Spleen (tissue), 11 donors: ENCODE data around the gene SEPTIN10. TPM values are rescaled to one million over a fixed set of nuclear protein-coding genes. Genes with fewer than 3 reads are reported as not detected.
"Not testable (repeated sequence)": the region's sequence is repeated elsewhere in the genome, so short reads cannot be mapped to it uniquely, and the experiment has no call there.

ENCODE experiments used
- DNase-seq: peaks from one replicate; pipeline ENCODE4 v3.0.0-alpha.2; 2020
- H3K27ac ChIP-seq, 8 donors: fragments of 200-600 bp; sonication (generic) in 7 of 8; 1 replicate in 4 of 8; 2 replicates in 4 of 8; pipeline versions ENCODE4 v1.5.0 to v1.8.0; 2016 to 2021; ENCODE audit warnings: inconsistent platforms in 4 of 8, mild to moderate bottlenecking in 4 of 8, moderate library complexity in 1 of 8
- H3K27me3 ChIP-seq, 7 donors: fragments of 200-600 bp; sonication (generic) in 6 of 7; replicated peaks in 1 of 7; 1 replicate in 4 of 7; 2 replicates in 3 of 7; pipeline versions ENCODE4 v1.5.0 to v1.8.0; 2016 to 2021; ENCODE audit warnings: inconsistent platforms in 3 of 7, mild to moderate bottlenecking in 1 of 7
- H3K36me3 ChIP-seq, 6 donors: fragments of 200-600 bp; sonication (generic) in 5 of 6; 1 replicate in 4 of 6; 2 replicates in 2 of 6; pipeline versions ENCODE4 v1.5.0 to v1.8.0; 2016 to 2021; ENCODE audit warnings: inconsistent platforms in 2 of 6
- H3K4me1 ChIP-seq, 6 donors: fragments of 200-600 bp; sonication (generic) in 5 of 6; 1 replicate in 3 of 6; 2 replicates in 3 of 6; pipeline versions ENCODE4 v1.5.0 to v1.8.0; 2016 to 2021; ENCODE audit warnings: inconsistent platforms in 3 of 6
- H3K4me3 ChIP-seq, 8 donors: fragments of 200-600 bp; sonication (generic) in 7 of 8; 1 replicate in 4 of 8; 2 replicates in 4 of 8; pipeline versions ENCODE4 v1.5.0 to v1.8.0; 2016 to 2021; ENCODE audit warnings: inconsistent platforms in 4 of 8, mild to moderate bottlenecking in 4 of 8, moderate library complexity in 2 of 8
- H3K9me3 ChIP-seq, 8 donors: fragments of 200-600 bp; sonication (generic) in 7 of 8; 1 replicate in 4 of 8; 2 replicates in 4 of 8; pipeline versions ENCODE4 v1.5.0 to v1.8.0; 2016 to 2021; ENCODE audit warnings: inconsistent platforms in 4 of 8
- CTCF ChIP-seq, 11 experiments: fragments of 200-600 bp in 7 of 11; fragments of 450-650 bp in 4 of 11; sonication (generic) in 4 of 11; IDR thresholded peaks in 8 of 11; conservative IDR thresholded peaks in 3 of 11; 1 replicate in 7 of 11; 2 replicates in 4 of 11; pipeline versions ENCODE4 v1.4.0 to v1.8.0; 2016 to 2021; ENCODE audit warnings: antibody characterized with exemption in 11 of 11, inconsistent platforms in 4 of 11, mild to moderate bottlenecking in 1 of 11
- POLR2A ChIP-seq, 3 donors: fragments of 450-650 bp; IDR thresholded peaks; one replicate each; pipeline ENCODE4 v1.5.1; 2017; ENCODE audit warnings: antibody characterized with exemption in 3 of 3, mild to moderate bottlenecking in 1 of 3
- POLR2AphosphoS5 ChIP-seq, 3 donors: sonication (generic); formaldehyde crosslinking; IDR thresholded peaks; one replicate each; pipeline ENCODE4 v1.5.1; 2017; ENCODE audit warnings: antibody characterized with exemption in 3 of 3
- WGBS, 5 donors: extraction: QIAGEN DNeasy Blood & Tissue Kit in 3 of 5; methylation state at CpG; one replicate each; pipeline versions ENCODE4 v1.1.5 to v1.1.7; 2013 to 2018; 5-methylcytosine and 5-hydroxymethylcytosine counted together
- intact Hi-C: fragments of 100-400 bp; cut with DNase I; formaldehyde crosslinking; loops from one replicate; pipeline ENCODE4 v1.15.0; 2023; ENCODE audit warnings: low total_unique reads
- polyA plus RNA-seq, 3 donors: library from polyadenylated mRNA; stranded (reverse); fragments of 200-250 nt; gene quantifications; one replicate each; pipeline ENCODE4 v1.2.1, GENCODE V29; 2013
- total RNA-seq, 7 donors: library from RNA; depleted of rRNA in 3 of 7; stranded (reverse); fragments of >200 nt in 3 of 7; fragmentation: NEBNext Ultra II Directional in 4 of 7; extraction: Animal tissue kit (Norgen Biotek cat#: 25700) in 4 of 7; gene quantifications; one replicate each; pipeline versions ENCODE4 v1.1.0 to v1.2.1, GENCODE V29; 2016 to 2021
- donor health status: healthy with polysubstance abuse.
- donor health status: DM: no; HTN: no; CAD: no; lungs with moderate emphysema.
- donor health status: DM: no; HTN: no; CAD: no.
- donor health status: Bipolar disorder and iron deficiency.
- donor health status: healthy.
- donor health status: DM: no; HTN: no; CAD: no.
- donor health status: DM: yes; HTN: yes; CAD: no.

SEPTIN10 gene
- total and polyA plus RNA-seq, 10 donors = 14.7 to 95.3 (median 58.3) TPM

- Histone ChIP-seq H3K36me3 (no peaks in the 10 kb centered on the region), H3K27me3 (no peaks in the 10 kb centered on the region), H3K4me3 (no peak overlapping the region), H3K27ac (peak overlapping the region in 4 of 8 donors; percentile 25 to 51 (median 46)), H3K9me3 (no peaks in the 10 kb centered on the region), H3K4me1 (peaks cover 0 to 17% (median 9%) of the 10 kb centered on the region in 6 donors)
- DNase-seq = no peak
- intact Hi-C loops = no loop called here
- TF ChIP-seq POLR2A (IDR thresholded peaks at IDR 0.05) = no peak
- no peak for TF ChIP-seq CTCF (IDR thresholded peaks at IDR 0.05 in 8 of 11, conservative IDR thresholded peaks at IDR 0.05 in 3 of 11)
- no peak for TF ChIP-seq POLR2AphosphoS5 (IDR thresholded peaks at IDR 0.05)
- WGBS, 5 donors = 80 to 97% (median 89%) methylated on average over 7 of the region's 7 CpGs
Observed at GRCh38 chr2:109647636-109648035, 33.9 kb upstream of the SEPTIN10 start.

- TF ChIP-seq POLR2A (IDR thresholded peaks at IDR 0.05) = no peak
- no peak for TF ChIP-seq POLR2AphosphoS5 (IDR thresholded peaks at IDR 0.05)
- no peak for TF ChIP-seq CTCF (IDR thresholded peaks at IDR 0.05 in 8 of 11, conservative IDR thresholded peaks at IDR 0.05 in 3 of 11)
- peaks cover 0 to 17% (median 9%) of the 10 kb centered on the region in 6 donors for H3K4me1 ChIP-seq
- H3K27me3 ChIP-seq = no peaks in the 10 kb centered on the region
- H3K4me3 ChIP-seq = no peak overlapping the region
- DNase-seq = no peak
- no peaks in the 10 kb centered on the region for H3K9me3 ChIP-seq
- WGBS, 5 donors = 89 to 94% (median 90%) methylated on average over 8 of the region's 8 CpGs
- no peaks in the 10 kb centered on the region for H3K36me3 ChIP-seq
- H3K27ac ChIP-seq = no peak overlapping the region
- intact Hi-C loops = no loop called here
Observed at GRCh38 chr2:109646961-109647360, 33.2 kb upstream of the SEPTIN10 start.

DNA sequence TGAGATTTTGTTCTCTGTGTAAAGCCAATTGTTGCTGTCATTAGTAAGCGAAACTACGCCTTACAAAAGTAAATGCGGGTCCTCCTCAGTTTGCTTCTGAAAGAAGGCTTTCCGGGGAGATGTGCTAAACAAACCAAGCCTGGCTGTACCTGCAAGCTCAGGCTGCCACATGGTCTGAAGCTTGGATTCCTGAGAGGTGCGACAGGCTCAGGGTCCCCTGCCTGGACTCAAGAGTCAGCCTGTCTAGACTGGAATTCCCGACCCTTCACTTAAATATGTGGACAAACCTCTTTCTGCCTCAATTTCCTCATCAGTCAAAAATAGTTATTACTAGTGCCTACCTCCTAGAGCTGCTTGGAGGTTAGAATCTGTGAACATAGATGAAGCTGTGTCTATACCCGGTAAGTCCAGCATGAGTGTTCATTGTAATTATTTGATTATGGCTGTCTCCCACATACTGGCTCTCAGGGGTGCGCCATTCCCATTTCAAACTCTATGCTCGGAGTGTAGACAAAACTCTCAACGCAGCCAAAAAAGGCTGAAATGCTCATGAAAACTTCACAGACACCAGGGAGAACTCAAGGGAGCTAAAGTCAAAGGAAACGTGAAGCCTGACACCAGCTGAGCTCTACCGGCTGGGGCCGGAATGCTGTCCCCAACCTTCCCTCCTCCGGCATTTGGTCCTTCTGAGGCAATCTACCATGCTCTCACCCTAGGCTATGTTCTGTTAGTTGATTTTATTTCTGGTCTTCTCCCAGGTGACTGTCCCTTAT lies 31.8 kb upstream of the SEPTIN10 start:
- Histone ChIP-seq H3K36me3 (no peaks in the 10 kb centered on the region), H3K27ac (peak overlapping the region in 4 of 8 donors; percentile 68 to 80 (median 74)), H3K27me3 (no peaks in the 10 kb centered on the region), H3K9me3 (no peaks in the 10 kb centered on the region), H3K4me3 (no peak overlapping the region), H3K4me1 (peaks cover 0 to 17% (median 9%) of the 10 kb centered on the region in 6 donors)
- WGBS, 5 donors = 93 to 95% (median 94%) methylated on average over 14 of the region's 14 CpGs
- intact Hi-C loops = no loop called here
- no peak for DNase-seq
- TF ChIP-seq POLR2AphosphoS5 (IDR thresholded peaks at IDR 0.05) (no peak), POLR2A (IDR thresholded peaks at IDR 0.05) (no peak), CTCF (IDR thresholded peaks at IDR 0.05 in 8 of 11, conservative IDR thresholded peaks at IDR 0.05 in 3 of 11) (no peak)

GRCh38 chr2:109644571-109645275 lies 31.0 kb upstream of the SEPTIN10 start:
- Histone ChIP-seq H3K27ac (peak overlapping the region; percentile 45 to 80 (median 69)), H3K9me3 (no peaks in the 10 kb centered on the region), H3K4me1 (peaks cover 0 to 17% (median 9%) of the 10 kb centered on the region in 6 donors), H3K4me3 (no peak overlapping the region), H3K36me3 (no peaks in the 10 kb centered on the region), H3K27me3 (no peaks in the 10 kb centered on the region)
- DNase-seq = no peak
- 34 to 54% (median 43%) methylated on average over 12 of the region's 12 CpGs for WGBS, 5 donors
- intact Hi-C loops = no loop called here
- TF ChIP-seq CTCF (IDR thresholded peaks at IDR 0.05 in 8 of 11, conservative IDR thresholded peaks at IDR 0.05 in 3 of 11) (no peak), POLR2AphosphoS5 (IDR thresholded peaks at IDR 0.05) (no peak), POLR2A (IDR thresholded peaks at IDR 0.05) (no peak)

DNA sequence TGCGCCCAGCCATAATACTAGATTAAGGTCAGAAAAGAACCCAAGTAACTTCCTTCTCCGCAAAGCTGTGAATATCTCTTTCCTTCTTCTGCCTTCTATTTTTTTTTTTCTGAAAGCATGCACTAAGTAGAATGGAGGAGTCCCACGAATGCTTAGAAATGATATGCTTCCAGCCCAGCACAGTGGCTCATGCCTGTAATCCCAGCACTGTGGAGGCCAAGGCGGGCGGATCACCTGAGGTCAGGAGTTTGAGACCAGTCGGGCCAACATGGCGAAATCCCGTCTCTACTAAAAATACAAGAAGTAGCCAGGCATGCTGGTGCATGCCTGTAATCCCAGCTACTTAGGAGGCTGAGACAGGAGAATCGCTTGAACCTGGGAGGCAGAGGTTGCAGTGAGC lies 26.2 kb upstream of the SEPTIN10 start:
- H3K4me1 ChIP-seq = peaks cover 7 to 28% (median 15%) of the 10 kb centered on the region in 6 donors
- DNase-seq, H3K9me3 ChIP-seq, H3K27ac ChIP-seq, H3K36me3 ChIP-seq, intact Hi-C loops, H3K4me3 ChIP-seq, H3K27me3 ChIP-seq: not testable (repeated sequence)
- WGBS, 5 donors = 89 to 96% (median 95%) methylated on average over 9 of the region's 9 CpGs
